ENCODE measurements around the gene CCDC171. TPM values are rescaled to one million over a fixed set of nuclear protein-coding genes. Genes with fewer than 3 reads are reported as not detected.

The CCDC171 gene
- total and polyA plus RNA-seq, 12 donors: 0.29 to 2.4 (median 1.6) TPM

GRCh38 chr9:15717290-15717967, 164.6 kb downstream of the CCDC171 start:
- H3K9me3 ChIP-seq: no peaks in the 10 kb centered on the region
- no peak overlapping the region for H3K27ac ChIP-seq
- no peaks in the 10 kb centered on the region for H3K36me3 ChIP-seq
- H3K27me3 ChIP-seq: no peaks in the 10 kb centered on the region
- intact Hi-C loops (cut with DNase I): no loop called here
- no peak for DNase-seq
- H3K4me3 ChIP-seq: no peak overlapping the region
- WGBS, 2 donors: 90 to 93% methylated on average over 5 of the region's 5 CpGs
- TF ChIP-seq CTCF (IDR thresholded peaks at IDR 0.05): no peak
- ATAC-seq: no peak
- H3K4me1 ChIP-seq: no peaks in the 10 kb centered on the region

GRCh38 chr9:15718423-15718822, 165.6 kb downstream of the CCDC171 start:
- Histone ChIP-seq H3K27ac (no peak overlapping the region), H3K36me3 (no peaks in the 10 kb centered on the region), H3K4me3 (no peak overlapping the region), H3K4me1 (no peaks in the 10 kb centered on the region), H3K27me3 (no peaks in the 10 kb centered on the region), H3K9me3 (no peaks in the 10 kb centered on the region)
- intact Hi-C loops (cut with DNase I): no loop called here
- no peak for ATAC-seq
- WGBS, 2 donors: 83 to 89% methylated on average over 1 of the region's 1 CpG
- DNase-seq: no peak
- TF ChIP-seq CTCF (IDR thresholded peaks at IDR 0.05): no peak

GRCh38 chr9:15720861-15721260, 168.0 kb downstream of the CCDC171 start:
- Histone ChIP-seq H3K27me3 (no peaks in the 10 kb centered on the region), H3K36me3 (no peaks in the 10 kb centered on the region), H3K4me3 (no peak overlapping the region), H3K27ac (no peak overlapping the region), H3K9me3 (no peaks in the 10 kb centered on the region), H3K4me1 (no peaks in the 10 kb centered on the region)
- intact Hi-C loops (cut with DNase I): no loop called here
- ATAC-seq (no peak), DNase-seq (no peak)
- TF ChIP-seq CTCF (IDR thresholded peaks at IDR 0.05): no peak
- 79 to 86% methylated on average over 1 of the region's 1 CpG for WGBS, 2 donors

GRCh38 chr9:15722888-15723287, 170.0 kb downstream of the CCDC171 start:
- no peak for TF ChIP-seq CTCF (IDR thresholded peaks at IDR 0.05)

More at GRCh38 chr9:15722888-15723287, 170.0 kb downstream of the CCDC171 start:
- no peaks in the 10 kb centered on the region for H3K27me3 ChIP-seq
- no peak for ATAC-seq
- no peaks in the 10 kb centered on the region for H3K4me1 ChIP-seq
- DNase-seq: no peak
- intact Hi-C loops (cut with DNase I): no loop called here
- H3K9me3 ChIP-seq: no peaks in the 10 kb centered on the region
- H3K4me3 ChIP-seq: no peak overlapping the region
- H3K27ac ChIP-seq: no peak overlapping the region
- no peaks in the 10 kb centered on the region for H3K36me3 ChIP-seq
- WGBS, 2 donors: 64 to 66% methylated on average over 5 of the region's 5 CpGs
